Ascending aorta (tissue), 2 donors: ENCODE results near the gene LMF2. TPM values are rescaled to one million over a fixed set of nuclear protein-coding genes. Genes with fewer than 3 reads are reported as not detected.

ENCODE experiments used
- DNase-seq, 2 donors: peaks; one replicate each; pipeline ENCODE4 v3.0.0-alpha.2; 2019; ENCODE audit warnings: low spot score in 2 of 2
- H3K27ac ChIP-seq, 2 donors: fragments of 200-600 bp; sonication (generic); one replicate each; pipeline ENCODE4 v1.5.1; 2016 to 2017; ENCODE audit warnings: mild to moderate bottlenecking in 1 of 2
- H3K27me3 ChIP-seq: fragments of 200-600 bp; sonication (generic); one replicate; pipeline ENCODE4 v1.5.1; 2017
- H3K36me3 ChIP-seq, 2 donors: fragments of 200-600 bp; sonication (generic); one replicate each; pipeline ENCODE4 v1.5.1; 2016
- H3K4me1 ChIP-seq, 2 donors: fragments of 200-600 bp; sonication (generic); one replicate each; pipeline ENCODE4 v1.5.1; 2016 to 2017; ENCODE audit warnings: mild to moderate bottlenecking in 1 of 2
- H3K4me3 ChIP-seq, 2 donors: fragments of 200-600 bp; sonication (generic); one replicate each; pipeline ENCODE4 v1.5.1; 2016 to 2017; ENCODE audit warnings: mild to moderate bottlenecking in 1 of 2
- H3K9me3 ChIP-seq, 2 donors: fragments of 200-600 bp; sonication (generic); one replicate each; pipeline ENCODE4 v1.5.1; 2016
- intact Hi-C: fragments of 100-400 bp; cut with DNase I; formaldehyde crosslinking; loops from one replicate; pipeline ENCODE4 v1.15.1; 2023
- total RNA-seq: library from RNA; depleted of rRNA; stranded (reverse); fragments of >200 nt; gene quantifications from one replicate; pipeline ENCODE4 v1.1.0, GENCODE V29; 2016
- TF ChIP-seq, protein P1 (sequence below), 3 experiments: fragments of 200-600 bp in 2 of 3; fragments of 450-650 bp in 1 of 3; sonication (generic) in 2 of 3; IDR thresholded peaks; one replicate each; pipeline ENCODE4 v1.5.1; 2016 to 2019; ENCODE audit warnings: antibody characterized with exemption in 3 of 3, mild to moderate bottlenecking in 1 of 3, moderate library complexity in 1 of 3

The LMF2 gene
- total RNA-seq, 1 donor from 2014 or later, result 119 TPM

GRCh38 chr22:50482107-50483074 lies 25.1 kb downstream of the LMF2 start:
- H3K27me3 ChIP-seq, result peaks cover 20% of the 10 kb centered on the region

GRCh38 chr22:50481440-50482106 lies 25.9 kb downstream of the LMF2 start, which contains the start of gene ADM2:
Gene ADM2, plus strand, starts transcription at chr22:50481543. Its CDS starts 305 bp downstream, at chr22:50481848.
- H3K4me3 ChIP-seq, result peak within 1 kb of the TSS; percentile 54 to 58
- no peak for DNase-seq
- no peaks in the 10 kb centered on the region for H3K36me3 ChIP-seq
- no peaks in the 10 kb centered on the region for H3K9me3 ChIP-seq
- peaks cover 20% of the 10 kb centered on the region for H3K27me3 ChIP-seq
- intact Hi-C loops, result no loop called here
- H3K27ac ChIP-seq, result no peak within 1 kb of the TSS
- TF ChIP-seq, protein P1, sequence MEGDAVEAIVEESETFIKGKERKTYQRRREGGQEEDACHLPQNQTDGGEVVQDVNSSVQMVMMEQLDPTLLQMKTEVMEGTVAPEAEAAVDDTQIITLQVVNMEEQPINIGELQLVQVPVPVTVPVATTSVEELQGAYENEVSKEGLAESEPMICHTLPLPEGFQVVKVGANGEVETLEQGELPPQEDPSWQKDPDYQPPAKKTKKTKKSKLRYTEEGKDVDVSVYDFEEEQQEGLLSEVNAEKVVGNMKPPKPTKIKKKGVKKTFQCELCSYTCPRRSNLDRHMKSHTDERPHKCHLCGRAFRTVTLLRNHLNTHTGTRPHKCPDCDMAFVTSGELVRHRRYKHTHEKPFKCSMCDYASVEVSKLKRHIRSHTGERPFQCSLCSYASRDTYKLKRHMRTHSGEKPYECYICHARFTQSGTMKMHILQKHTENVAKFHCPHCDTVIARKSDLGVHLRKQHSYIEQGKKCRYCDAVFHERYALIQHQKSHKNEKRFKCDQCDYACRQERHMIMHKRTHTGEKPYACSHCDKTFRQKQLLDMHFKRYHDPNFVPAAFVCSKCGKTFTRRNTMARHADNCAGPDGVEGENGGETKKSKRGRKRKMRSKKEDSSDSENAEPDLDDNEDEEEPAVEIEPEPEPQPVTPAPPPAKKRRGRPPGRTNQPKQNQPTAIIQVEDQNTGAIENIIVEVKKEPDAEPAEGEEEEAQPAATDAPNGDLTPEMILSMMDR (IDR thresholded peaks at IDR 0.05), result no peak
- peaks cover 0 to 3% of the 10 kb centered on the region in 2 donors for H3K4me1 ChIP-seq

More at GRCh38 chr22:50482107-50483074, 25.1 kb downstream of the LMF2 start:
- DNase-seq, result no peak
- Histone ChIP-seq H3K4me3 (peak overlapping the region in 1 of 2 donors; percentile 58), H3K9me3 (no peaks in the 10 kb centered on the region), H3K4me1 (peaks cover 0 to 3% of the 10 kb centered on the region in 2 donors), H3K36me3 (no peaks in the 10 kb centered on the region), H3K27ac (no peak overlapping the region)
- intact Hi-C loops, result no loop called here
- TF ChIP-seq, protein P1 (IDR thresholded peaks at IDR 0.05), result no peak

DNA sequence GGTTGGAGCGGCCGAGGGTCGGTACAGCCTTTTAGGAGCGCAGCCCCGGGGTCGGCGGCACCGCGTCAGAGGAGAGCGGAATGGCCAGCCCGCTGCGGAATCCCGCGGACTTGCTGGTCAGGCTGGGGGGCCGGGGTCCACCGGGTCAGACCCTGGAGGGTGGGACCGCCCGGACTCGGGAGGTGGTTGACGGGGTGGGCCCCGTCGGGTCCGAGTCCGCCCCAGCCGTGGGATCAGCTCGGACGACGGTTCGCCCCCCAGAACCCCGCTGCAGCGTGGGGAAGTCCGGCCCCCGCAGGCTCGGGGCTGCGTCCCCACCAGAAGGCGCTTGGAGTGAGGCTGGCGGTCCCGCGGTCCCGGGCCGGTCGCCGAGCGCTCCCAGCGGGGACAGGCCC lies 26.5 kb downstream of the LMF2 start:
- intact Hi-C loops, result no loop called here
- H3K36me3 ChIP-seq, result no peaks in the 10 kb centered on the region
- TF ChIP-seq, protein P1 (IDR thresholded peaks at IDR 0.05), result no peak
- peaks cover 0 to 3% of the 10 kb centered on the region in 2 donors for H3K4me1 ChIP-seq
- no peak overlapping the region for H3K27ac ChIP-seq
- no peak for DNase-seq
- peak overlapping the region; percentile 54 to 58 for H3K4me3 ChIP-seq
- H3K9me3 ChIP-seq, result no peaks in the 10 kb centered on the region
- peaks cover 20% of the 10 kb centered on the region for H3K27me3 ChIP-seq

- H3K36me3 ChIP-seq, result no peaks in the 10 kb centered on the region
- no peak overlapping the region for H3K27ac ChIP-seq
- intact Hi-C loops, result no loop called here
- peaks cover 5 to 6% of the 10 kb centered on the region in 2 donors for H3K4me1 ChIP-seq
- TF ChIP-seq, protein P1 (IDR thresholded peaks at IDR 0.05), result no peak
- H3K4me3 ChIP-seq, result no peak overlapping the region
- H3K27me3 ChIP-seq, result peaks cover 20% of the 10 kb centered on the region
- no peak for DNase-seq
- H3K9me3 ChIP-seq, result no peaks in the 10 kb centered on the region
These were observed 27.8 kb downstream of the LMF2 start for GRCh38 chr22:50479721-50480120.

DNA sequence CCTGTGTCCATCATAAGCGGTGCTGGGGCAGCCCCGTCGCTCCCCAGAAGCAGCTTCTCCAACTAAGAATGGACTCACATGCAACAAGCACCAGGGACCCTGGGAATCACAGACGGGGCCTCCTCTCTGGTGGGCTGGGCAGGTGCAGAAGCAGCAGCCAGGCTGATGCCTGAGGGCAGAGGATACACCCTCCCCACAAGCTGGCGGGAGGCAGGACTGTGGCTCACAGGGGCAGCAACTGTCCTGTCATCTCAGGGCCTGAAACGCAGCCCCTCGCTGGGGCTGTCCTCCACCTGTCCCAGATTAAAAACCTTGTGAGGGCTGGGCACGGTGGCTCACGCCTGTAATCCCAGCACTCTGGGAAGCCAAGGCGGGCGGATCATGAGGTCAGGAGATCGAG lies 29.6 kb downstream of the LMF2 start:
- no peak overlapping the region for H3K4me3 ChIP-seq
- H3K4me1 ChIP-seq, result peaks cover 16 to 19% of the 10 kb centered on the region in 2 donors
- no peaks in the 10 kb centered on the region for H3K36me3 ChIP-seq
- TF ChIP-seq, protein P1 (IDR thresholded peaks at IDR 0.05), result no peak
- intact Hi-C loops, result no loop called here
- H3K27ac ChIP-seq, result no peak overlapping the region
- peaks cover 20% of the 10 kb centered on the region for H3K27me3 ChIP-seq
- DNase-seq, result no peak
- H3K9me3 ChIP-seq, result no peaks in the 10 kb centered on the region
